ENCODE data around the gene PATJ. TPM values are rescaled to one million over a fixed set of nuclear protein-coding genes. Genes with fewer than 3 reads are reported as not detected.

PATJ gene
- total and polyA plus RNA-seq, 2 experiments from 2014 or later, result 20.0 to 44.8 TPM

DNA sequence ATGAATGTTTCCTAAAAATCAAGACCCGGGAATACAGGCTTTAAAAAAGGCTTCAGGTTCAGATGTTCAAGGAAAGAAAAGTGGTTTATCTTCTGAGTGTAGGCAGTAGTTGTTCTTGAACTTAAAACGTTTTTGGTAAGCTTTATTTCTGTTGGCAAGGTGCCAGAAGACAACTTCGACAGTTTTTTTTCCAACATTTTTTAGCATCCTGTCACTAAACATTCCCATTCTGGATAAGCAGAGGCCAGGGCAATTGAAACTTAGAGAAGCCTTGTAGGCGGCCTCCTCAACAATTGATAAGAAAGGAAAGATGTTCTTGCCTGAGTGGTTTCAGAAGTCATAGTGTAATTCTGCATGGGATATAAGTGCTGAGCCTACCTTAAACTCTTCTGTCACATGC is 66.7 kb downstream of the PATJ start:
- 63% methylated on average over 4 of the region's 4 CpGs for WGBS (ENCODE audit: low lambda C conversion rate, missing lambda C conversion rate)
- H4K20me1 ChIP-seq (ENCODE audit: insufficient read depth, poor library complexity, severe bottlenecking), result no peaks in the 10 kb centered on the region
- no peaks in the 10 kb centered on the region for H3K27me3 ChIP-seq
- H3K4me1 ChIP-seq (ENCODE audit: insufficient read depth), result peaks cover 7% of the 10 kb centered on the region
- H2AFZ ChIP-seq, result no peak overlapping the region
- no peaks in the 10 kb centered on the region for H3K36me3 ChIP-seq (replicated peaks; ENCODE audit: insufficient read depth, low read depth)
- no peaks in the 10 kb centered on the region for H3K9me3 ChIP-seq (ENCODE audit: low read depth)
- H3K79me2 ChIP-seq, result no peaks in the 10 kb centered on the region
- no peak overlapping the region for H3K4me2 ChIP-seq
- TF ChIP-seq, protein P1, sequence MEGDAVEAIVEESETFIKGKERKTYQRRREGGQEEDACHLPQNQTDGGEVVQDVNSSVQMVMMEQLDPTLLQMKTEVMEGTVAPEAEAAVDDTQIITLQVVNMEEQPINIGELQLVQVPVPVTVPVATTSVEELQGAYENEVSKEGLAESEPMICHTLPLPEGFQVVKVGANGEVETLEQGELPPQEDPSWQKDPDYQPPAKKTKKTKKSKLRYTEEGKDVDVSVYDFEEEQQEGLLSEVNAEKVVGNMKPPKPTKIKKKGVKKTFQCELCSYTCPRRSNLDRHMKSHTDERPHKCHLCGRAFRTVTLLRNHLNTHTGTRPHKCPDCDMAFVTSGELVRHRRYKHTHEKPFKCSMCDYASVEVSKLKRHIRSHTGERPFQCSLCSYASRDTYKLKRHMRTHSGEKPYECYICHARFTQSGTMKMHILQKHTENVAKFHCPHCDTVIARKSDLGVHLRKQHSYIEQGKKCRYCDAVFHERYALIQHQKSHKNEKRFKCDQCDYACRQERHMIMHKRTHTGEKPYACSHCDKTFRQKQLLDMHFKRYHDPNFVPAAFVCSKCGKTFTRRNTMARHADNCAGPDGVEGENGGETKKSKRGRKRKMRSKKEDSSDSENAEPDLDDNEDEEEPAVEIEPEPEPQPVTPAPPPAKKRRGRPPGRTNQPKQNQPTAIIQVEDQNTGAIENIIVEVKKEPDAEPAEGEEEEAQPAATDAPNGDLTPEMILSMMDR (IDR thresholded peaks at IDR 0.05; ENCODE audit: poor library complexity), result no peak
- TF ChIP-seq EZH2 (IDR thresholded peaks at IDR 0.05; ENCODE audit: borderline replicate concordance) (no peak), EZH2phosphoT487 (IDR thresholded peaks at IDR 0.05; ENCODE audit: low read depth, severe bottlenecking, unreplicated experiment) (no peak)
- no peak overlapping the region for H3K4me3 ChIP-seq
- no peak overlapping the region for H3K27ac ChIP-seq
- DNase-seq (ENCODE audit: low spot score), result no peak
- no peaks in the 10 kb centered on the region for H3K9me2 ChIP-seq (replicated peaks; ENCODE audit: insufficient read depth)

- H3K36me3 ChIP-seq (replicated peaks; ENCODE audit: insufficient read depth, low read depth), result no peaks in the 10 kb centered on the region
- no peaks in the 10 kb centered on the region for H3K9me3 ChIP-seq (ENCODE audit: low read depth)
- no peaks in the 10 kb centered on the region for H4K20me1 ChIP-seq (ENCODE audit: insufficient read depth, poor library complexity, severe bottlenecking)
- no peak overlapping the region for H2AFZ ChIP-seq
- TF ChIP-seq EZH2 (IDR thresholded peaks at IDR 0.05; ENCODE audit: borderline replicate concordance) (no peak), EZH2phosphoT487 (IDR thresholded peaks at IDR 0.05; ENCODE audit: low read depth, severe bottlenecking, unreplicated experiment) (no peak)
- TF ChIP-seq, protein P1 (IDR thresholded peaks at IDR 0.05; ENCODE audit: poor library complexity), result no peak
- DNase-seq (ENCODE audit: low spot score), result no peak
- H3K4me2 ChIP-seq, result no peak overlapping the region
- H3K27ac ChIP-seq, result no peak overlapping the region
- no peak overlapping the region for H3K4me3 ChIP-seq
- H3K4me1 ChIP-seq (ENCODE audit: insufficient read depth), result no peaks in the 10 kb centered on the region
- H3K79me2 ChIP-seq, result no peaks in the 10 kb centered on the region
- H3K9me2 ChIP-seq (replicated peaks; ENCODE audit: insufficient read depth), result no peaks in the 10 kb centered on the region
- 76% methylated on average over 1 of the region's 1 CpG for WGBS (ENCODE audit: low lambda C conversion rate, missing lambda C conversion rate)
- H3K27me3 ChIP-seq, result no peaks in the 10 kb centered on the region
These were observed 70.6 kb downstream of the PATJ start for GRCh38 chr1:61812916-61813315.

DNA sequence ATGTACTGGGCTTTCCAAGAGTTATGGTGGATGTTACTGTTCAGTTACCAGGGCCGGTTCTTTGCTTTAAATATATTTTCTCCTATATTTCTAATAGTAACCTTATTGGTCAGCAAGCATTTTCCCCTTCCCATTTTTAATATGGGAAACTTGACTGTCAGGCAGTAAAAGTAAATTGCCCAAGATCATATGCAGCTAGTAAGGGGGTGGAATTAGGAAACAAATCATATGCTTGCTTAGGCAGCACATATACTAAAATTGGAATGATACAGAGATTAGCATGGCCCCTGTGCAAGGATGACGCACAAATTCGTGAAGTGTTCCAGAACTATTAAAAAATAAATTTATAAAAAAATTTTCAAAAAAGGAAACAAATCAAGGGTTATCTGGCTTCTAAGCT is 73.9 kb downstream of the PATJ start:
- no peak overlapping the region for H3K4me2 ChIP-seq
- no peaks in the 10 kb centered on the region for H4K20me1 ChIP-seq (ENCODE audit: insufficient read depth, poor library complexity, severe bottlenecking)
- no peaks in the 10 kb centered on the region for H3K36me3 ChIP-seq (replicated peaks; ENCODE audit: insufficient read depth, low read depth)
- no peaks in the 10 kb centered on the region for H3K9me3 ChIP-seq (ENCODE audit: low read depth)
- H3K4me3 ChIP-seq, result no peak overlapping the region
- H3K79me2 ChIP-seq, result no peaks in the 10 kb centered on the region
- H3K4me1 ChIP-seq (ENCODE audit: insufficient read depth), result no peaks in the 10 kb centered on the region
- 93% methylated on average over 3 of the region's 3 CpGs for WGBS (ENCODE audit: low lambda C conversion rate, missing lambda C conversion rate)
- no peaks in the 10 kb centered on the region for H3K9me2 ChIP-seq (replicated peaks; ENCODE audit: insufficient read depth)
- TF ChIP-seq EZH2phosphoT487 (IDR thresholded peaks at IDR 0.05; ENCODE audit: low read depth, severe bottlenecking, unreplicated experiment) (no peak), EZH2 (IDR thresholded peaks at IDR 0.05; ENCODE audit: borderline replicate concordance) (no peak)
- TF ChIP-seq, protein P1 (IDR thresholded peaks at IDR 0.05; ENCODE audit: poor library complexity), result no peak
- no peaks in the 10 kb centered on the region for H3K27me3 ChIP-seq
- H2AFZ ChIP-seq, result no peak overlapping the region
- DNase-seq (ENCODE audit: low spot score), result no peak
- H3K27ac ChIP-seq, result no peak overlapping the region

DNA sequence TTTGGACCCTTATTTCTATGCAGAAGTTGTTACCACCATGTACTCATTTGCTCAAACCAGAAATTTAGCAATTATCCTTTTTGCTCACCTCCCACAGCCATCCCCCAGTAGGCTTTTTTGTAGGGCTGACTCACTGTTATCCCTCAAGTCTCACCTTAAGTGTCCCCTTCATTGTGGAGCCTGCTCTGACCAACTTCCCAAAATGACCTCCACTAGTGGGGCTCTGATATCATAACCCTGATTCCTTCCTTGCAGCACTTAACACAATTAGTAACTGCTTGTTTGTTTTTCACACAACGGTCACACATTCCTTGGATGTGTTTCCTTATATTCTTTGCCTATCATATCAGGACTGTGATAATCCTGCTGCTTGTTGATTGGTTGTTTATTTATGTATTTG is 76.7 kb downstream of the PATJ start:
- Histone ChIP-seq H3K4me1 (ENCODE audit: insufficient read depth) (no peaks in the 10 kb centered on the region), H3K27ac (no peak overlapping the region), H4K20me1 (ENCODE audit: insufficient read depth, poor library complexity, severe bottlenecking) (no peaks in the 10 kb centered on the region), H3K9me2 (replicated peaks; ENCODE audit: insufficient read depth) (no peaks in the 10 kb centered on the region), H3K4me2 (no peak overlapping the region), H2AFZ (no peak overlapping the region), H3K9me3 (ENCODE audit: low read depth) (no peaks in the 10 kb centered on the region), H3K79me2 (no peaks in the 10 kb centered on the region), H3K4me3 (no peak overlapping the region), H3K36me3 (replicated peaks; ENCODE audit: insufficient read depth, low read depth) (no peaks in the 10 kb centered on the region), H3K27me3 (no peaks in the 10 kb centered on the region)
- 86% methylated on average over 1 of the region's 1 CpG for WGBS (ENCODE audit: low lambda C conversion rate, missing lambda C conversion rate)
- no peak for DNase-seq (ENCODE audit: low spot score)
- TF ChIP-seq EZH2phosphoT487 (IDR thresholded peaks at IDR 0.05; ENCODE audit: low read depth, severe bottlenecking, unreplicated experiment), result no peak
- no peak for TF ChIP-seq EZH2 (IDR thresholded peaks at IDR 0.05; ENCODE audit: borderline replicate concordance)
- TF ChIP-seq, protein P1 (IDR thresholded peaks at IDR 0.05; ENCODE audit: poor library complexity), result no peak

Data from hepatocyte (in vitro differentiated cells).